Measurements from ENCODE around the gene MDGA2. TPM values are rescaled to one million over a fixed set of nuclear protein-coding genes. Genes with fewer than 3 reads are reported as not detected.

MDGA2 gene
- total and polyA plus RNA-seq, 4 donors: 16.5 to 99.0 (median 34.1) TPM

- H3K4me1 ChIP-seq (ENCODE audit: control insufficient read depth, insufficient read depth, low read length): no peaks in the 10 kb centered on the region
- no peaks in the 10 kb centered on the region for H3K9me3 ChIP-seq (ENCODE audit: control insufficient read depth, insufficient read depth, low read length)
- DNase-seq (ENCODE audit: low read depth in 4 of 6, low spot score in 6 of 6): no peak
- H3K27ac ChIP-seq (ENCODE audit: low read depth, low read length): no peak overlapping the region
- H3K36me3 ChIP-seq (ENCODE audit: control insufficient read depth, insufficient read depth, low read length): no peaks in the 10 kb centered on the region
- no peaks in the 10 kb centered on the region for H3K27me3 ChIP-seq (ENCODE audit: control insufficient read depth, insufficient read depth, low read length)
- no peak overlapping the region for H3K4me3 ChIP-seq (ENCODE audit: low read depth, low read length)
Observed at GRCh38 chr14:47567273-47567672, 108.1 kb downstream of the MDGA2 start.

DNA sequence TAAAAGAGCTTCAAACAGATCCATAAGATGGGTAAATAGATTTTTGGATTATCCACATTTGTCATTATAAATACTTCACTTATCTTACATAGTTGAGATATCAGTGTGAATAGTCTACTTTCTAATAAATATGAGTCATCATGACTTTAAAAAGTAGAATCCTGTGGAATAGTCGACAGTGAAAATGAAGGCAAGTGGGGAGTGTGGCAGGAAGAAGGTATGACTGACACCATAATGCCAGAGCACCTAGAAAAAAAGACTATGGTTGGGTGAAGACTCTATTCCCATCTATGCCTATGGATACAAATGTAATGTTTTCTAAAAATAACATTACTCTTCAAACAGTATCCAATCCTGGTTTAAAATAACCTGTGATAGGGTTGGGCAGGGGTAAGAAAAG is 117.5 kb downstream of the MDGA2 start:
- Histone ChIP-seq H3K27ac (ENCODE audit: low read depth, low read length) (no peak overlapping the region), H3K27me3 (ENCODE audit: control insufficient read depth, insufficient read depth, low read length) (no peaks in the 10 kb centered on the region), H3K36me3 (ENCODE audit: control insufficient read depth, insufficient read depth, low read length) (no peaks in the 10 kb centered on the region), H3K4me3 (ENCODE audit: low read depth, low read length) (no peak overlapping the region), H3K9me3 (ENCODE audit: control insufficient read depth, insufficient read depth, low read length) (no peaks in the 10 kb centered on the region), H3K4me1 (ENCODE audit: control insufficient read depth, insufficient read depth, low read length) (no peaks in the 10 kb centered on the region)
- WGBS (ENCODE audit: insufficient coverage): no CpG with 5 or more reads among the region's 1 CpG
- DNase-seq (ENCODE audit: low read depth in 4 of 6, low spot score in 6 of 6): no peak

GRCh38 chr14:47555333-47555732 is 120.1 kb downstream of the MDGA2 start:
- Histone ChIP-seq H3K9me3 (ENCODE audit: control insufficient read depth, insufficient read depth, low read length) (no peaks in the 10 kb centered on the region), H3K27me3 (ENCODE audit: control insufficient read depth, insufficient read depth, low read length) (no peaks in the 10 kb centered on the region), H3K4me1 (ENCODE audit: control insufficient read depth, insufficient read depth, low read length) (no peaks in the 10 kb centered on the region), H3K36me3 (ENCODE audit: control insufficient read depth, insufficient read depth, low read length) (no peaks in the 10 kb centered on the region), H3K27ac (ENCODE audit: low read depth, low read length) (no peak overlapping the region), H3K4me3 (ENCODE audit: low read depth, low read length) (no peak overlapping the region)
- no peak for DNase-seq (ENCODE audit: low read depth in 4 of 6, low spot score in 6 of 6)

DNA sequence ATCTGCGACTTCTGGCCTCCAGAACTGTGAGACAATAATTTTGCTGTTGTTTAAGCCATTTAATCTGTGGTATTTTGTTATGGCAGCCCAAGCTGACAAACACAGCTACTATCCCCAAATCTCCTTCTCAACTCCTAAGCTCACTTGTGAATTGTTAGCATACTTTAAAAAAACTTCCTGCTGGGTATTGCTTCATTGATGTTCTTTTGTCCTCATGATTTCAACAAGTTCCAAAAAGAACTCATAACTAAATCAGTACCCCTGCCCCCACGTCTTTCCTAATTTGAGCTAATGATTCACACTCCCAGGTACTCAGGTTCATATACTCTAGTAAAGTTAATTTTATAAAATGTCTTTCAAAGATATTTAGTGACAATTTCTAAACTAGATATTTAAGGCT is 125.5 kb downstream of the MDGA2 start:
- no peaks in the 10 kb centered on the region for H3K9me3 ChIP-seq (ENCODE audit: control insufficient read depth, insufficient read depth, low read length)
- H3K4me3 ChIP-seq (ENCODE audit: low read depth, low read length): no peak overlapping the region
- no peak for DNase-seq (ENCODE audit: low read depth in 4 of 6, low spot score in 6 of 6)
- no peaks in the 10 kb centered on the region for H3K36me3 ChIP-seq (ENCODE audit: control insufficient read depth, insufficient read depth, low read length)
- H3K27ac ChIP-seq (ENCODE audit: low read depth, low read length): no peak overlapping the region
- WGBS (ENCODE audit: insufficient coverage): no CpG with 5 or more reads among the region's 2 CpGs
- no peaks in the 10 kb centered on the region for H3K4me1 ChIP-seq (ENCODE audit: control insufficient read depth, insufficient read depth, low read length)
- H3K27me3 ChIP-seq (ENCODE audit: control insufficient read depth, insufficient read depth, low read length): no peaks in the 10 kb centered on the region

DNA sequence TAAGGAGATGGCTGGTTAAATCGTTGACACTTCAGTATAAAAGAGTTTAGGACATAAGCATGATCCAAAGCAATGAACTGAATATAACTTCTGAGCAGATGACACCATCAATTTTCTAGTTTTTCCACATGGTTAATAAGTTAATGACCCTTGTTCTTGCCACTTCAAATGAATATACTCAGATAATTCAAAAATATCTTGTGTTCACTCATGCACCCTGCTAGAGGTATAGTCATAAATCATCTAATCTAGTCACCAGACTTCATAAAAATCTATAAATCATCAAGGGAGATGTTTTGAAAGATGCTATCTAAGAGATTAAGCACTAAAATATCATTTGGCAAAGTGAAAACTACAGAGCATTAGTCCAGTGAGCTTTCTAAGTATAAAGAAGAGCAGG is 131.9 kb downstream of the MDGA2 start:
- no peaks in the 10 kb centered on the region for H3K9me3 ChIP-seq (ENCODE audit: control insufficient read depth, insufficient read depth, low read length)
- WGBS (ENCODE audit: insufficient coverage): no CpG with 5 or more reads among the region's 1 CpG
- DNase-seq (ENCODE audit: low read depth in 4 of 6, low spot score in 6 of 6): no peak

DNA sequence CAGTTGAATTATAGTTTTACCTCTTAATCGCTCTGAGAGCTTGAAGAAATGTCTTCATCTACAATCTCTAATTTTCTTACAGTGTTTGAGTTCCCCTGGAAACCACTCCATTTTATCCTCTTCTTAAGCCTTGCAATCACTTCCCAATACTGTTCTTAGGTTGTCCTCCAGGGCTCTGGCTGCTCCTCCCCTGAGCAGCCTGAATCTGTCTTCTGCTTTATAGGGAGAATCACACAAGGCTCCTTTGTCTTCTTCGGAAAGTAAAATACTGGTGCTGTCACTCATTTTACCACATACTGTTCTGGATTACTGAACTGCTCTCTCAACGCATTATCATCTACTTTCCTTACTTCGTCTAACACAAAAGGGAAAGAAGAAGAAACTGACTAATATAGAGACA is 133.7 kb downstream of the MDGA2 start:
- Histone ChIP-seq H3K4me3 (ENCODE audit: low read depth, low read length) (peak overlapping the region; percentile 24), H3K9me3 (ENCODE audit: control insufficient read depth, insufficient read depth, low read length) (no peaks in the 10 kb centered on the region), H3K27ac (ENCODE audit: low read depth, low read length) (peak overlapping the region; percentile 49), H3K36me3 (ENCODE audit: control insufficient read depth, insufficient read depth, low read length) (no peaks in the 10 kb centered on the region), H3K4me1 (ENCODE audit: control insufficient read depth, insufficient read depth, low read length) (peaks cover 4% of the 10 kb centered on the region), H3K27me3 (ENCODE audit: control insufficient read depth, insufficient read depth, low read length) (no peaks in the 10 kb centered on the region)
- peak in 1 of 6 donors; percentile 48 for DNase-seq (ENCODE audit: low read depth in 4 of 6, low spot score in 6 of 6)
- WGBS (ENCODE audit: insufficient coverage): no CpG with 5 or more reads among the region's 4 CpGs

More for the DNA sequence above, 131.9 kb downstream of the MDGA2 start:
- H3K27ac ChIP-seq (ENCODE audit: low read depth, low read length): no peak overlapping the region
- H3K4me3 ChIP-seq (ENCODE audit: low read depth, low read length): no peak overlapping the region
- H3K36me3 ChIP-seq (ENCODE audit: control insufficient read depth, insufficient read depth, low read length): no peaks in the 10 kb centered on the region
- no peaks in the 10 kb centered on the region for H3K27me3 ChIP-seq (ENCODE audit: control insufficient read depth, insufficient read depth, low read length)
- H3K4me1 ChIP-seq (ENCODE audit: control insufficient read depth, insufficient read depth, low read length): peaks cover 4% of the 10 kb centered on the region

GRCh38 chr14:47539031-47539461 is 136.4 kb downstream of the MDGA2 start:
- Histone ChIP-seq H3K27ac (ENCODE audit: low read depth, low read length) (no peak overlapping the region), H3K4me3 (ENCODE audit: low read depth, low read length) (no peak overlapping the region), H3K36me3 (ENCODE audit: control insufficient read depth, insufficient read depth, low read length) (no peaks in the 10 kb centered on the region), H3K9me3 (ENCODE audit: control insufficient read depth, insufficient read depth, low read length) (no peaks in the 10 kb centered on the region), H3K4me1 (ENCODE audit: control insufficient read depth, insufficient read depth, low read length) (peaks cover 4% of the 10 kb centered on the region), H3K27me3 (ENCODE audit: control insufficient read depth, insufficient read depth, low read length) (no peaks in the 10 kb centered on the region)
- peak in 3 of 6 donors; percentile 30 to 74 (median 73) for DNase-seq (ENCODE audit: low read depth in 4 of 6, low spot score in 6 of 6)
- 50% methylated on average over 1 of the region's 3 CpGs for WGBS (ENCODE audit: insufficient coverage)

DNA sequence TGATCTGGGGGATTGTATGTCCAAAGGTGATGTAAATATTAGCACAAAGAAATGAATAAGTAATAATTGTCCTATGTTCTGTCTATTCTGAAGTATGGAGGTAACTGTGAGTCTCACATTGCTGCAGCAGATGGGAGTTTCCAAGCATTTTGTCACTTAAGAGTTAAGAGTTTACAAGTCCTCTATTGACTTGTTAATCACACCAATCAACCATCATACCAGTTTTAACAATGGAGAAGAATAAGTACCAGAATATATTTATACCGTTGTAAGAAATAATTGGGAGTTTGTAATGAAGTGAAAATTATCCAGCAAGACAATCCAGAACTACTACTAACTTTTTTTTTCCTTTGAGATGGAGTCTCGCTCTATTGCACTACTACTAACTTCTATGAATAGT is 139.1 kb downstream of the MDGA2 start:
- no peak for DNase-seq (ENCODE audit: low read depth in 4 of 6, low spot score in 6 of 6)
- WGBS (ENCODE audit: insufficient coverage): no CpG with 5 or more reads among the region's 2 CpGs
- Histone ChIP-seq H3K4me3 (ENCODE audit: low read depth, low read length) (no peak overlapping the region), H3K4me1 (ENCODE audit: control insufficient read depth, insufficient read depth, low read length) (peaks cover 4% of the 10 kb centered on the region), H3K27me3 (ENCODE audit: control insufficient read depth, insufficient read depth, low read length) (no peaks in the 10 kb centered on the region), H3K27ac (ENCODE audit: low read depth, low read length) (no peak overlapping the region), H3K36me3 (ENCODE audit: control insufficient read depth, insufficient read depth, low read length) (no peaks in the 10 kb centered on the region), H3K9me3 (ENCODE audit: control insufficient read depth, insufficient read depth, low read length) (no peaks in the 10 kb centered on the region)

DNA sequence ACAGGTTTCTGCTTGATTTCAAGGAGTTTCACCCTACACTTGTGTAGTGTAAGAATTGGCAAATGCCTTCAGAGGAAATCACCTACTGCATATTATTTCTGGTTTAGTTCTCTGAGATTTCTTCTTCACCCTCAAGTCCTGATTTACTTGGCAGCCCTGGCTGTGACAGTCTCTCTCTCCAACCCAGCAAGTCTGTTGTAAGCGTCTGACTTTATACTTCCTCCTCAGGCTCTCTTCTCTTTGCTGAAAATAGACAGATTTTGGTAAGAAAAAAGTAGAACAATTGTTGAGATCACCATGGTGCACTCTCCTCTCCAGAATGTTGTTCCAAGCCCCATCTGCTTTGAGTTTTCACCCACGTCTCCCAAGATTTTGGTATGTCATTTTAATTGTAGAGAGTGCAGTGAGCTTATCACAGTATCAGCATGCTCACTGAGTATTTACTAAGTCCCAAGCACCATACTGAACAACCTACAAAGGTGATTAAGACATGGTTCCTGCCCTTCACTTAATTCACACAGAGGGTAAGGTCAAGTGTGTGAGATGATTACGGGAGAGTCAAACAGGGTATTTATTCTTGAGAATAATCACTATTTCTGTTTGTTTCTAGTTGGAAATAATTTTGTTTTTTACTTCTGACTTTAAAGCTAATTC is 148.7 kb downstream of the MDGA2 start:
- Histone ChIP-seq H3K4me3 (ENCODE audit: low read depth, low read length) (no peak overlapping the region), H3K27ac (ENCODE audit: low read depth, low read length) (no peak overlapping the region), H3K9me3 (ENCODE audit: control insufficient read depth, insufficient read depth, low read length) (no peaks in the 10 kb centered on the region), H3K36me3 (ENCODE audit: control insufficient read depth, insufficient read depth, low read length) (no peaks in the 10 kb centered on the region), H3K4me1 (ENCODE audit: control insufficient read depth, insufficient read depth, low read length) (peaks cover 4% of the 10 kb centered on the region), H3K27me3 (ENCODE audit: control insufficient read depth, insufficient read depth, low read length) (no peaks in the 10 kb centered on the region)
- WGBS (ENCODE audit: insufficient coverage): no CpG with 5 or more reads among the region's 3 CpGs
- peak in 1 of 6 donors; percentile 55 for DNase-seq (ENCODE audit: low read depth in 4 of 6, low spot score in 6 of 6)

GRCh38 chr14:47524524-47524923 is 150.9 kb downstream of the MDGA2 start:
- no CpG with 5 or more reads among the region's 4 CpGs for WGBS (ENCODE audit: insufficient coverage)
- H3K4me1 ChIP-seq (ENCODE audit: control insufficient read depth, insufficient read depth, low read length): peaks cover 4% of the 10 kb centered on the region
- no peaks in the 10 kb centered on the region for H3K9me3 ChIP-seq (ENCODE audit: control insufficient read depth, insufficient read depth, low read length)
- no peak overlapping the region for H3K27ac ChIP-seq (ENCODE audit: low read depth, low read length)
- H3K4me3 ChIP-seq (ENCODE audit: low read depth, low read length): no peak overlapping the region
- no peaks in the 10 kb centered on the region for H3K36me3 ChIP-seq (ENCODE audit: control insufficient read depth, insufficient read depth, low read length)
- no peak for DNase-seq (ENCODE audit: low read depth in 4 of 6, low spot score in 6 of 6)
- no peaks in the 10 kb centered on the region for H3K27me3 ChIP-seq (ENCODE audit: control insufficient read depth, insufficient read depth, low read length)

Measured in spinal cord (tissue), 10 donors.